ENCODE measurements around the gene SUFU.
"Not testable (repeated sequence)": the region's sequence is repeated elsewhere in the genome, so short reads cannot be mapped to it uniquely, and the experiment has no call there.

- not testable (repeated sequence) for TF ChIP-seq CTCF, EZH2phosphoT487, EZH2 (IDR thresholded peaks at IDR 0.05)
These were observed 3.1 kb upstream of the SUFU start for GRCh38 chr10:102500686-102501085.
